ENCODE measurements around the gene RNF212B. TPM values are rescaled to one million over a fixed set of nuclear protein-coding genes. Genes with fewer than 3 reads are reported as not detected.
"Not testable (repeated sequence)": the region's sequence is repeated elsewhere in the genome, so short reads cannot be mapped to it uniquely, and the experiment has no call there.

Gene RNF212B
- under 1 TPM in 1 of 4 donors, not detected in 3; 0.33 TPM for total RNA-seq

- intact Hi-C loops (cut with DNase I) = no loop called here
- peak; percentile 97 for DNase-seq (ENCODE audit: extremely low spot score)
- no peaks in the 10 kb centered on the region for H3K9me3 ChIP-seq
- peak; percentile 50 to 73 for TF ChIP-seq POLR2AphosphoS5 (IDR thresholded peaks at IDR 0.05)
- TF ChIP-seq CTCF (IDR thresholded peaks at IDR 0.05) = no peak
- no peak for TF ChIP-seq POLR2A (IDR thresholded peaks at IDR 0.05; ENCODE audit: low read depth)
- peaks cover 6 to 10% (median 9%) of the 10 kb centered on the region in 4 donors for H3K4me1 ChIP-seq
- no peaks in the 10 kb centered on the region for H3K36me3 ChIP-seq
- 34% methylated on average over 32 of the region's 39 CpGs for WGBS
- peak within 1 kb of the TSS; percentile 38 to 70 (median 66) for H3K27ac ChIP-seq (replicated peaks in 1 of 4)
- H3K27me3 ChIP-seq = no peaks in the 10 kb centered on the region
- peak within 1 kb of the TSS; percentile 31 to 53 (median 37) for H3K4me3 ChIP-seq
Observed at GRCh38 chr14:23237772-23238594, at the start of gene RNF212B. Gene RNF212B (plus strand): TSS chr14:23237936. CDS start chr14:23240346, 2,410 bp downstream.

GRCh38 chr14:23193432-23193831 is 44.3 kb upstream of the RNF212B start:
- Histone ChIP-seq H3K27me3 (no peaks in the 10 kb centered on the region), H3K9me3 (peaks cover 0 to 4% (median 0%) of the 10 kb centered on the region in 4 donors), H3K4me3 (no peak overlapping the region), H3K4me1 (no peaks in the 10 kb centered on the region), H3K36me3 (no peaks in the 10 kb centered on the region), H3K27ac (replicated peaks in 1 of 4) (no peak overlapping the region)
- 65% methylated on average over 3 of the region's 3 CpGs for WGBS
- intact Hi-C loops (cut with DNase I) = no loop called here
- no peak for TF ChIP-seq POLR2AphosphoS5 (IDR thresholded peaks at IDR 0.05)
- TF ChIP-seq POLR2A (IDR thresholded peaks at IDR 0.05; ENCODE audit: low read depth) = no peak
- no peak for TF ChIP-seq EP300 (IDR thresholded peaks at IDR 0.05)
- TF ChIP-seq CTCF (IDR thresholded peaks at IDR 0.05) = no peak
- DNase-seq (ENCODE audit: extremely low spot score) = no peak

GRCh38 chr14:23195552-23196101 is 42.1 kb upstream of the RNF212B start:
- 83% methylated on average over 7 of the region's 7 CpGs for WGBS
- no peak for DNase-seq (ENCODE audit: extremely low spot score)
- intact Hi-C loops (cut with DNase I) = no loop called here
- Histone ChIP-seq H3K4me1 (no peaks in the 10 kb centered on the region), H3K4me3 (no peak overlapping the region), H3K9me3 (peaks cover 0 to 4% (median 0%) of the 10 kb centered on the region in 4 donors), H3K27ac (replicated peaks in 1 of 4) (no peak overlapping the region), H3K27me3 (no peaks in the 10 kb centered on the region), H3K36me3 (no peaks in the 10 kb centered on the region)
- TF ChIP-seq POLR2A (IDR thresholded peaks at IDR 0.05; ENCODE audit: low read depth) (no peak), EP300 (IDR thresholded peaks at IDR 0.05) (no peak), POLR2AphosphoS5 (IDR thresholded peaks at IDR 0.05) (no peak), CTCF (IDR thresholded peaks at IDR 0.05) (no peak)

GRCh38 chr14:23196487-23196886 is 41.2 kb upstream of the RNF212B start:
- H3K27me3 ChIP-seq; H3K36me3 ChIP-seq; DNase-seq (ENCODE audit: extremely low spot score); H3K4me1 ChIP-seq; H3K4me3 ChIP-seq; intact Hi-C loops (cut with DNase I); H3K9me3 ChIP-seq; H3K27ac ChIP-seq (replicated peaks in 1 of 4): not testable (repeated sequence)
- WGBS = 72% methylated on average over 2 of the region's 2 CpGs

GRCh38 chr14:23199141-23199540 is 38.6 kb upstream of the RNF212B start:
- H3K27ac ChIP-seq (replicated peaks in 1 of 4); intact Hi-C loops (cut with DNase I); H3K4me1 ChIP-seq; H3K36me3 ChIP-seq; H3K9me3 ChIP-seq; DNase-seq (ENCODE audit: extremely low spot score); H3K4me3 ChIP-seq; H3K27me3 ChIP-seq: not testable (repeated sequence)
- WGBS = 67% methylated on average over 1 of the region's 1 CpG

Measured in esophagus muscularis mucosa (tissue), 4 donors.